H1 (cell line): ENCODE data around the gene PDE4B. TPM values are rescaled to one million over a fixed set of nuclear protein-coding genes. Genes with fewer than 3 reads are reported as not detected.

Experiments used
- ATF2 ChIP-seq: IDR thresholded peaks from 2 replicates; pipeline ENCODE4 v1.6.1; 2012; ENCODE audit warnings: low read length, inconsistent platforms
- CHD7 ChIP-seq: fragments of 300-600 bp; sonication (generic); IDR thresholded peaks from 2 replicates; pipeline ENCODE4 v1.7.1; 2012; ENCODE audit warnings: low read length, moderate library complexity, mild to moderate bottlenecking, inconsistent platforms; ENCODE audit not compliant: insufficient replicate concordance
- EZH2 ChIP-seq: fragments of 200-600 bp; sonication (generic); IDR thresholded peaks from 2 replicates; pipeline ENCODE4 v1.7.1; 2012; ENCODE audit warnings: low read depth, mild to moderate bottlenecking, moderate library complexity, low read length, inconsistent platforms; ENCODE audit not compliant: severe bottlenecking
- FOSL1 ChIP-seq: IDR thresholded peaks from 2 replicates; pipeline ENCODE4 v1.6.1; 2011; ENCODE audit warnings: mild to moderate bottlenecking, low read depth, low read length, moderate library complexity; ENCODE audit not compliant: insufficient read depth
- SRF ChIP-seq: IDR thresholded peaks from 2 replicates; pipeline ENCODE4 v1.6.1; 2011; ENCODE audit warnings: mild to moderate bottlenecking, low read depth, low read length, moderate library complexity
- polyA plus RNA-seq, 7 experiments: library from polyadenylated mRNA; depleted of rRNA in 3 of 7; stranded (reverse) in 5 of 7; unstranded in 2 of 7; fragments of >200 nt in 5 of 7; fragments of 200-250 nt in 2 of 7; gene quantifications; 1 replicate in 5 of 7; 2 replicates in 1 of 7; 4 replicates in 1 of 7; pipeline versions ENCODE4 v1.2.1 to v1.2.3, GENCODE V29; 2011 to 2013; ENCODE audit warnings: missing spikeins in 2 of 7, mixed read lengths in 2 of 7
- total RNA-seq: library from RNA; stranded (reverse); fragmentation: NEBNext Ultra II Directional; extraction: Animal tissue kit (Norgen Biotek cat#: 25700); gene quantifications from 2 replicates; pipeline ENCODE4 v1.2.1, GENCODE V29; 2021

PDE4B gene
- total and polyA plus RNA-seq, 2 of the 8 experiments (the other 6 are each of a cell fraction or from before 2014, with no cell fraction given) = 5.0 to 15.1 TPM

GRCh38 chr1:65764052-65764451 lies 28.6 kb upstream of the PDE4B start (continued):
- no peak for TF ChIP-seq CHD7
- TF ChIP-seq ATF2 = no peak
- TF ChIP-seq EZH2 = no peak
- no peak for TF ChIP-seq SRF
- no peak for TF ChIP-seq FOSL1
